Fibroblast of lung (primary cell): ENCODE data around the gene UBE3D. TPM values are rescaled to one million over a fixed set of nuclear protein-coding genes. Genes with fewer than 3 reads are reported as not detected.

Experiments
- DNase-seq, 2 donors: peaks; one replicate each; pipeline versions ENCODE4 v3.0.0 to v3.0.0-alpha.2; 2010; ENCODE audit warnings: low read depth in 2 of 2
- H2AFZ ChIP-seq: 2 replicates; pipeline ENCODE4 v1.5.1; 2012; ENCODE audit warnings: low read length, control low read depth, inconsistent platforms
- H3K27ac ChIP-seq: 2 replicates; pipeline ENCODE4 v1.5.1; 2011; ENCODE audit warnings: low read length, control low read depth; ENCODE audit not compliant: insufficient read depth
- H3K27me3 ChIP-seq: 2 replicates; pipeline ENCODE4 v1.5.1; 2011; ENCODE audit warnings: mild to moderate bottlenecking, low read length; ENCODE audit not compliant: control insufficient read depth, insufficient read depth
- H3K36me3 ChIP-seq: 2 replicates; pipeline ENCODE4 v1.5.1; 2011; ENCODE audit warnings: low read length; ENCODE audit not compliant: control insufficient read depth, insufficient read depth
- H3K4me1 ChIP-seq: 2 replicates; pipeline ENCODE4 v1.5.1; 2011; ENCODE audit warnings: low read length; ENCODE audit not compliant: control insufficient read depth, insufficient read depth; ENCODE audit errors: extremely low read depth
- H3K4me2 ChIP-seq: 2 replicates; pipeline ENCODE4 v1.5.1; 2011; ENCODE audit warnings: low read length, control low read depth; ENCODE audit not compliant: insufficient read depth; ENCODE audit errors: extremely low read depth
- H3K4me3 ChIP-seq, 4 experiments: fragments of 200-600 bp in 1 of 4; sonication (generic) in 1 of 4; replicated peaks in 1 of 4; 2 replicates each; pipeline ENCODE4 v1.5.1; 2011 to 2016; ENCODE audit warnings: low read length in 4 of 4, low read depth in 3 of 4, mild to moderate bottlenecking in 3 of 4, control low read depth in 2 of 4, inconsistent platforms in 1 of 4, mixed read lengths in 1 of 4; ENCODE audit not compliant: insufficient read depth in 1 of 4; ENCODE audit errors: control extremely low read depth in 1 of 4
- H3K79me2 ChIP-seq: 2 replicates; pipeline ENCODE4 v1.5.1; 2012; ENCODE audit warnings: mild to moderate bottlenecking, low read length, inconsistent platforms; ENCODE audit not compliant: control insufficient read depth, insufficient read depth
- H3K9ac ChIP-seq: 2 replicates; pipeline ENCODE4 v1.5.1; 2011; ENCODE audit warnings: mild to moderate bottlenecking, low read length, control low read depth; ENCODE audit not compliant: insufficient read depth
- H3K9me3 ChIP-seq: 2 replicates; pipeline ENCODE4 v1.5.1; 2012; ENCODE audit warnings: low read depth, low read length; ENCODE audit not compliant: control insufficient read depth, insufficient read depth
- H4K20me1 ChIP-seq: 2 replicates; pipeline ENCODE4 v1.5.1; 2011; ENCODE audit warnings: low read length; ENCODE audit not compliant: control insufficient read depth, insufficient read depth; ENCODE audit errors: extremely low read depth
- EZH2 ChIP-seq: IDR thresholded peaks from 2 replicates; pipeline ENCODE4 v1.5.1; 2012; ENCODE audit warnings: low read length, control low read depth, mild to moderate bottlenecking; ENCODE audit errors: missing control alignments
- polyA plus RNA-seq, 2 donors: library from polyadenylated mRNA; depleted of rRNA in 1 of 2; stranded (reverse) in 1 of 2; unstranded in 1 of 2; fragments of >200 nt; gene quantifications; 2 replicates each; pipeline ENCODE4 v1.2.1, GENCODE V29; 2011 to 2012; ENCODE audit warnings: missing spikeins in 1 of 2
- total RNA-seq: library from RNA; depleted of rRNA; stranded (reverse); fragments of >200 nt; gene quantifications from 2 replicates; pipeline ENCODE4 v1.2.1, GENCODE V29; 2014
- TF ChIP-seq, protein P1 (sequence below), 2 donors: IDR thresholded peaks in 1 of 2; conservative IDR thresholded peaks in 1 of 2; 1 replicate in 1 of 2; 2 replicates in 1 of 2; pipeline ENCODE4 v1.5.1; 2011 to 2012; ENCODE audit warnings: low read length in 2 of 2, control low read depth in 1 of 2, inconsistent platforms in 1 of 2, low read depth in 1 of 2, mild to moderate bottlenecking in 1 of 2

UBE3D gene
- total and polyA plus RNA-seq, 2 donors (not counting 1 experiment from before 2014, with no cell fraction given) = 2.8 to 5.6 TPM

DNA sequence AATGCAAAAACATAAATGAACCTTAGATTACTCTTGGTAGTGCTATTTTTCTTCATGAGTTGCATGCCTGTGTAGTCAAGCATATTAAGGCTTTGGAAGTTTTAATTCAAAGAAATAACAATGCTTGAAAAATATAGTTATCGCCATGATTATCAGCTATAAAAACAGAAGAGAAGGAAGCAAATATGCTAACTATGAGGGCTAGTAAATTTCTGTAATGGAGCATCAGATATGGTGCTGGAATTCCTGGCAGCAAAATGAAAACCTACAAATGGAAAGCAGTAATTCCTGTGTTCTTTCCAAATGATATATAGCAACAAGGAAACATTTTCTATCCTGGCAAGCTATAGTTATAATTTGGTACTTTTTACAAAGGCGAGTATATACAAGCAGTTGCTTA lies 31.6 kb upstream of the UBE3D start:
- peak in 1 of 2 donors; percentile 72 for DNase-seq
- H2AFZ ChIP-seq = no peak overlapping the region

DNA sequence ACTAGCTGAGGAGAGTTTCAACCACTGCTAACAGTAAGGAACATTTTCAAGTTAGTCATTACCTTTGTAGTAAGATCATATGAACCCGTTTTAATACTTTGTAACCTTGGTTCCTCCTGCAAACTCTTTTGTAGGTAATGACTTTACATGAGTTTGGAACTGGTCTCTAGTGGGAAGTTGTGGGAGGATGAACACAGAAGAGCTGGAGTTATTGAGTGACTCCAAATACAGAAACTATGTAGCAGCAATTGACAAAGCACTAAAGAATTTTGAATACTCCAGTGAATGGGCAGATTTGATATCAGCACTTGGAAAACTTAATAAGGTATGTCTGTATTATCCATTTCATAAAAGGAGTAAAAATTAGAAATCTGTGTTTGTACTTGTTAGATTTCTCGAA lies 31.1 kb upstream of the UBE3D start:
- no peak overlapping the region for H3K9ac ChIP-seq
- H3K79me2 ChIP-seq = peaks cover 2% of the 10 kb centered on the region
- TF ChIP-seq, protein P1, sequence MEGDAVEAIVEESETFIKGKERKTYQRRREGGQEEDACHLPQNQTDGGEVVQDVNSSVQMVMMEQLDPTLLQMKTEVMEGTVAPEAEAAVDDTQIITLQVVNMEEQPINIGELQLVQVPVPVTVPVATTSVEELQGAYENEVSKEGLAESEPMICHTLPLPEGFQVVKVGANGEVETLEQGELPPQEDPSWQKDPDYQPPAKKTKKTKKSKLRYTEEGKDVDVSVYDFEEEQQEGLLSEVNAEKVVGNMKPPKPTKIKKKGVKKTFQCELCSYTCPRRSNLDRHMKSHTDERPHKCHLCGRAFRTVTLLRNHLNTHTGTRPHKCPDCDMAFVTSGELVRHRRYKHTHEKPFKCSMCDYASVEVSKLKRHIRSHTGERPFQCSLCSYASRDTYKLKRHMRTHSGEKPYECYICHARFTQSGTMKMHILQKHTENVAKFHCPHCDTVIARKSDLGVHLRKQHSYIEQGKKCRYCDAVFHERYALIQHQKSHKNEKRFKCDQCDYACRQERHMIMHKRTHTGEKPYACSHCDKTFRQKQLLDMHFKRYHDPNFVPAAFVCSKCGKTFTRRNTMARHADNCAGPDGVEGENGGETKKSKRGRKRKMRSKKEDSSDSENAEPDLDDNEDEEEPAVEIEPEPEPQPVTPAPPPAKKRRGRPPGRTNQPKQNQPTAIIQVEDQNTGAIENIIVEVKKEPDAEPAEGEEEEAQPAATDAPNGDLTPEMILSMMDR (conservative IDR thresholded peaks at IDR 0.05 in 1 of 2, IDR thresholded peaks at IDR 0.05 in 1 of 2; ENCODE audit: low read depth in 1 of 2, low read length in 2 of 2) = no peak
- TF ChIP-seq EZH2 = no peak
- no peaks in the 10 kb centered on the region for H3K27me3 ChIP-seq
- DNase-seq = peak in 1 of 2 donors; percentile 76
- H2AFZ ChIP-seq = no peak overlapping the region
- H3K27ac ChIP-seq = no peak overlapping the region
- H3K9me3 ChIP-seq = no peaks in the 10 kb centered on the region
- no peaks in the 10 kb centered on the region for H3K36me3 ChIP-seq
- H3K4me1 ChIP-seq = peaks cover 6% of the 10 kb centered on the region
- no peak overlapping the region for H3K4me3 ChIP-seq
- H4K20me1 ChIP-seq = no peaks in the 10 kb centered on the region
- no peak overlapping the region for H3K4me2 ChIP-seq

More for the DNA sequence above, 31.6 kb upstream of the UBE3D start:
- Histone ChIP-seq H3K27me3 (no peaks in the 10 kb centered on the region), H3K4me2 (no peak overlapping the region), H3K9me3 (no peaks in the 10 kb centered on the region), H3K4me1 (peaks cover 6% of the 10 kb centered on the region), H4K20me1 (no peaks in the 10 kb centered on the region), H3K9ac (no peak overlapping the region), H3K79me2 (peaks cover 2% of the 10 kb centered on the region), H3K4me3 (no peak overlapping the region), H3K36me3 (no peaks in the 10 kb centered on the region), H3K27ac (no peak overlapping the region)
- no peak for TF ChIP-seq EZH2
- TF ChIP-seq, protein P1 (conservative IDR thresholded peaks at IDR 0.05 in 1 of 2, IDR thresholded peaks at IDR 0.05 in 1 of 2; ENCODE audit: low read depth in 1 of 2, low read length in 2 of 2) = no peak

DNA sequence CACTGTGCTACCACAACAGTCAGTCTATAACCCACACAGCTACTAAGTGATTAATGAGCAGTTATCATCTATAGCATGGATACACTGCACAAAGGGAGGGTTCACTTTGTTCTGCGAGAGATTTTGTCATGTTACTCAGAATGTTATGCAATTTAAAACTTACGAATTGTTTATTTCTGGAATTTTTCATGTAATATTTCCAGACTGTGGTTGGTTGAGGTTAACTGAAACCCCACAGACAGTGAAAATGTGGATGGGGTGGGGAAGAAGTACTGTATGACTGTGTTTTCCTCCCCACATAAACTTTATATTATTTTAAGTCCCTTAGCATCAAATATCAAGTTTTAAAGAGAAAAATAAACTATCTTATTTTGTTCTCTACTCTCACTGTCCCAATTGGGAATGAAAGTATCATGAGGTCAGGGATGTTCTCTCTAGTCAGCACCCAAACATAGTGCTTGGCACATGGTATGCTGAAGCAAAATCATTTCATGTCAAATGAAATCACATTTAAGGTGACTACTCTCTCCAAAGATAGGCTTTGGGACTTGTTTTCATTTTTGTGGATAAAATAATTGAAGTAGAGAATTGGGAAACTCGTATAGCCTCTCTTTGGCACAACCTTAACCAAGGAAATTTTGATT lies 27.2 kb upstream of the UBE3D start:
- Histone ChIP-seq H3K27ac (no peak overlapping the region), H3K36me3 (no peaks in the 10 kb centered on the region), H3K27me3 (no peaks in the 10 kb centered on the region), H3K4me2 (peak overlapping the region; percentile 3), H2AFZ (no peak overlapping the region), H3K9ac (no peak overlapping the region), H3K4me3 (no peak overlapping the region), H3K9me3 (no peaks in the 10 kb centered on the region), H3K4me1 (peaks cover 6% of the 10 kb centered on the region), H4K20me1 (no peaks in the 10 kb centered on the region), H3K79me2 (peaks cover 2% of the 10 kb centered on the region)
- DNase-seq = peak; percentile 63 to 67
- TF ChIP-seq, protein P1 (conservative IDR thresholded peaks at IDR 0.05 in 1 of 2, IDR thresholded peaks at IDR 0.05 in 1 of 2; ENCODE audit: low read depth in 1 of 2, low read length in 2 of 2) = no peak
- no peak for TF ChIP-seq EZH2
